Left lung (tissue), 10 donors: Measurements from ENCODE around the gene GARIN5A. TPM values are rescaled to one million over a fixed set of nuclear protein-coding genes. Genes with fewer than 3 reads are reported as not detected.
A peak's percentile ranks its signal among the peaks of the same experiment; 100 is the strongest.
"Not testable (repeated sequence)": the region's sequence is repeated elsewhere in the genome, so short reads cannot be mapped to it uniquely, and the experiment has no call there.

ENCODE experiments used
- ATAC-seq: fragments of 200-7000 bp; cut with Tn5 transposase; one replicate; pipeline ENCODE4 v1.9.1; 2020; ENCODE audit warnings: moderate library complexity
- DNase-seq, 4 donors: peaks; one replicate each; pipeline ENCODE4 v3.0.0-alpha.2; 2013 to 2020
- H3K27ac ChIP-seq, 2 donors: fragments of 200-600 bp; sonication (generic) in 1 of 2; one replicate each; pipeline versions ENCODE4 v1.5.0 to v1.8.0; 2020 to 2021
- H3K27me3 ChIP-seq, 2 donors: fragments of 200-600 bp; sonication (generic) in 1 of 2; one replicate each; pipeline versions ENCODE4 v1.5.0 to v1.8.0; 2020 to 2021
- H3K36me3 ChIP-seq, 2 donors: fragments of 200-600 bp; sonication (generic) in 1 of 2; one replicate each; pipeline versions ENCODE4 v1.5.0 to v1.8.0; 2020 to 2021
- H3K4me1 ChIP-seq, 2 donors: fragments of 200-600 bp; one replicate each; pipeline ENCODE4 v1.8.0; 2021
- H3K4me3 ChIP-seq, 2 donors: fragments of 200-600 bp; sonication (generic) in 1 of 2; one replicate each; pipeline versions ENCODE4 v1.5.0 to v1.8.0; 2020 to 2021; ENCODE audit warnings: mild to moderate bottlenecking in 1 of 2
- H3K9me3 ChIP-seq, 2 donors: fragments of 200-600 bp; sonication (generic) in 1 of 2; one replicate each; pipeline versions ENCODE4 v1.5.0 to v1.8.0; 2020 to 2021
- CTCF ChIP-seq, 2 donors: fragments of 200-600 bp; sonication (generic) in 1 of 2; IDR thresholded peaks; one replicate each; pipeline versions ENCODE4 v1.5.0 to v1.8.0; 2021; ENCODE audit warnings: antibody characterized with exemption in 2 of 2
- intact Hi-C, 2 donors: fragments of 100-400 bp; cut with DNase I; formaldehyde crosslinking; loops; one replicate each; pipeline versions ENCODE4 v1.11.2 to v1.14.2; 2022
- polyA plus RNA-seq, 6 donors: library from polyadenylated mRNA; unstranded; fragments of 120-200 nt; gene quantifications; one replicate each; pipeline ENCODE4 v1.2.1, GENCODE V29; 2013; ENCODE audit not compliant: insufficient read length in 6 of 6
- total RNA-seq, 2 donors: library from RNA; stranded (reverse); fragmentation: NEBNext Ultra II Directional; extraction: Animal tissue kit (Norgen Biotek cat#: 25700); gene quantifications; one replicate each; pipeline ENCODE4 v1.2.1, GENCODE V29; 2021
- donor health status: DM: no; HTN: yes; CAD: no.
- donor health status: DM: no; HTN: no; CAD: no.

The GARIN5A gene
- total and polyA plus RNA-seq, 8 donors = 2.6 to 5.4 (median 3.9) TPM

DNA sequence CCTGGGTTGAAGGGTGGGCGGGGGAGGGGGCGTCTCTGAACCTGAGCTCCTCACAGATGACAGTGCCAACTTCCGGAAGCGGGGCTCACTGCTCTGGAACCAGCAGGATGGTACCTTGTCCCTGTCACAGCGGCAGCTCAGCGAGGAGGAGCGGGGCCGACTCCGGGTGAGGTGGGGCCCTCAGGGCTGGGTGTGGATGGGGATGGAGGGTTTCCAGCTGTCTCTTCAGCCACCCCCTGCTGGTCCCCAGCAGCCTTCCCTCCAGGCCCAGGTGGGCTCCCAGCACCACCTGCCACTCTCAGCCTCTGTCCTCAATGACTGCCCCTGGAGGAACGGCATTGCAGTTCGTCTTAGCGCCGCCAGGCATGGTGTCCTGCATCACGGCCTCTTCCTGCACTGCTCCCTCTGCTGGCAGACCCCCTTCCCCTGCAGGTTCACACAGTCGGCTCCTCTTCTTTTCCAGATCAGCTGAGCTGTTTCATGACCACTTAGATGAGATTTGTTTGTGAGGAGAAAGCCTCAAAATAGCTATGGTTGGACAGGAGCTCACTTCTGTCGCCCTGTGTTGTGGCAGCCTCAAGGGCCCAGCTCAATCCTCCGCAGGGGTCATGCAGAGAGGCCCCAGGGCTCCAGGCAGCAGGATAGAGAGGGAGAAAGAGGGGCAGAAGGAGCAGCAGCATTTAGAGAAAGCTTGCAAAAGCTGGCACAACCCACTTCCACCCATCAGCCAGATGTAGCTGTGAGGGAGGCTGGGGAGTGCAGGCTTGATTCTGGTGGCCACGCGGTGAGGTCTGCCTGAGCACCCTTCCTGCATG, 2.5 kb upstream of the GARIN5A start:
- Histone ChIP-seq H3K36me3 (peaks cover 0 to 60% of the 10 kb centered on the region in 2 donors), H3K4me3 (no peak overlapping the region), H3K4me1 (peaks cover 9 to 18% of the 10 kb centered on the region in 2 donors), H3K27me3 (no peaks in the 10 kb centered on the region), H3K9me3 (no peaks in the 10 kb centered on the region), H3K27ac (no peak overlapping the region)
- ATAC-seq (no peak), DNase-seq (peak in 1 of 4 donors; percentile 56)
- intact Hi-C loops = no loop called here
- peak in 1 of 2 donors; percentile 24 for TF ChIP-seq CTCF (IDR thresholded peaks at IDR 0.05)

DNA sequence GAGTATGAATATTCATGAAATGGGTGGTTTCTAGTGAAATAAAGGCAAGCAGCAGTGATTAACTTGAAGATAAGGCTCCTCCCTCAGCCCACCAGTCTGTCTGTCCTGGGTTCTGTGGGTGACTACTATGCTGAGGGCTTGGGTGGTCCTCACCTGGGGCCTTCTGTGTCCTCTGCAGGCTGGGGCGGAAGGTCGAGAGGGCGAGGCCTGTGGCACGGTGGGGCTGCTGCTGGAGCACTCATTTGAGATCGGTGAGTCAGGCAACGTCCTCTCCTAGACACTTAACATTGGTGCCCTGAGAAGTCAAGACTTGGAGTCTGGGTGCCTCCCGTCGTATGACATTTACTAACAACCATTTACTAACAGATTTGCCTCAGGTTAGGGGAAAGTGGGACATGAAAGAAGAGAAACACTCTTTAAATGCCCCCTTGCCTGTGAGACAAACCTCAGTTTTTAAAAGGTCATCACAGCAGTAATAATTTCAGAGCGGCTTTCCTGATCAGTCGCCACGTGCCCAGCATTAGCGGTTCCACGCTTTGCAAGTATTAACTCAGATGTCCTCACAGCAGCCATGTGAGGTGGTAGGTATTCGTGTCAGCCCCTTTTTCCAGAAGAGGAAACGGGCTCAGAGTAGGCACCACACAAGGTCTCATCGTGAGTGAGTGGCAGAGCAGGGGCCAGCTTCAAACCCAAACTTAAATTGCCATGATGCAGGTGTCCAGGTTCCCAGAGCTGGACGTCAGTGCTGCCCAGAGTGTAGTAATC, 1.3 kb upstream of the GARIN5A start:
- peak in 1 of 4 donors; percentile 40 for DNase-seq
- intact Hi-C loops = no loop called here

DNA sequence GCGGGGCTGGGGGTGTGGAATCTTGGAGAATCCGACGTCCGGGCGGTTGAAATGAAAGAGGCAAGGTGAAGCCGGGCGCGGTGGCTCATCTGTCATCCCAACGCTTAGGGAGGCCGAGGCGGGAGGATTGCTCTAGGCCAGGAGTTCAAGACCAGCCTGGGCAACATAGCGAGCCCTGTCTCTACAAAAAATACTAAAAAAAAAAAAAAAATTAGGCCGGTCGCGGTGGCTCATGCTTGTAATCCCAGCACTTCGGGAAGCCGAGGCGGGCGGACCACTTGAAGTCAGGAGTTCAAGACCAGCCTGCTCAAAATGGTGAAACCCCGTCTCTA, 225 bp upstream of the GARIN5A start:
- intact Hi-C loops = no loop called here
- TF ChIP-seq CTCF (IDR thresholded peaks at IDR 0.05) = no peak
- ATAC-seq (no peak), DNase-seq (peak in 1 of 4 donors; percentile 89)
- Histone ChIP-seq H3K4me3 (peak overlapping the region; percentile 91 to 98), H3K4me1 (peaks cover 9 to 18% of the 10 kb centered on the region in 2 donors), H3K9me3 (no peaks in the 10 kb centered on the region), H3K36me3 (peaks cover 0 to 38% of the 10 kb centered on the region in 2 donors), H3K27me3 (no peaks in the 10 kb centered on the region), H3K27ac (peak overlapping the region in 1 of 2 donors; percentile 82)

More for the DNA sequence above, 1.3 kb upstream of the GARIN5A start:
- TF ChIP-seq CTCF (IDR thresholded peaks at IDR 0.05) = no peak
- peaks cover 0 to 48% of the 10 kb centered on the region in 2 donors for H3K36me3 ChIP-seq
- no peaks in the 10 kb centered on the region for H3K27me3 ChIP-seq
- no peak for ATAC-seq
- no peak overlapping the region for H3K27ac ChIP-seq
- no peaks in the 10 kb centered on the region for H3K9me3 ChIP-seq
- H3K4me3 ChIP-seq = no peak overlapping the region
- peaks cover 9 to 18% of the 10 kb centered on the region in 2 donors for H3K4me1 ChIP-seq

DNA sequence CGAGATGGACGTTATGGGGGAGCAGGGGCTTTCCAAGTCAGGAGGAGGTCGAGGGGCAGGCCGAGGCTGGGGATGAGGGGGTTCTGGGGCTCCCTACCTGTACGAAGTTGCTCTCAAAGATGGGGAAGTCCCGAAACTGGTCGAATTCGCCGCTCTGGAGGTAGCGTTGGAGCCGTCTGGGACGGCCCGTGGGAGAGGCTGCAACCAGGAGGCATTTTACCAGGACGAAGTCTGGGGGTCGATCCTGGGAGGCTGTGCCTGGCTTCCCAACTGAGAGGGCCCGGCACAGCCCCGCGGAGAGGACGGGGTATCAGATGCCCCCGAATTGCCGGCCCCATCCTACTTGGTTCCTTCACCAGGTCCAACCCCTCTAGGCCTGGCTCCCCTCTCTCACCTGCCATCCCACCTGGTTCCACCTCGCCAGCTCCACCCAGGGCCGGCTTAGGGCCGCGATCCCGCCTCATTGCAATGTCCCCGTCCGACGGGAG, 868 bp downstream of the GARIN5A start:
- H3K27me3 ChIP-seq = no peaks in the 10 kb centered on the region
- no peak for TF ChIP-seq CTCF (IDR thresholded peaks at IDR 0.05)
- H3K27ac ChIP-seq = peak overlapping the region in 1 of 2 donors; percentile 82
- peaks cover 0 to 27% of the 10 kb centered on the region in 2 donors for H3K36me3 ChIP-seq
- ATAC-seq = no peak
- peaks cover 9 to 18% of the 10 kb centered on the region in 2 donors for H3K4me1 ChIP-seq
- H3K9me3 ChIP-seq = no peaks in the 10 kb centered on the region
- peak overlapping the region; percentile 91 to 98 for H3K4me3 ChIP-seq
- no peak for DNase-seq
- intact Hi-C loops = no loop called here

- no peaks in the 10 kb centered on the region for H3K27me3 ChIP-seq
- no peaks in the 10 kb centered on the region for H3K9me3 ChIP-seq
- TF ChIP-seq CTCF (IDR thresholded peaks at IDR 0.05) = no peak
- DNase-seq = peak in 1 of 4 donors; percentile 50
- peaks cover 0 to 20% of the 10 kb centered on the region in 2 donors for H3K36me3 ChIP-seq
- no peak overlapping the region for H3K27ac ChIP-seq
- intact Hi-C loops = no loop called here
- no peak for ATAC-seq
- peaks cover 9 to 18% of the 10 kb centered on the region in 2 donors for H3K4me1 ChIP-seq
- H3K4me3 ChIP-seq = no peak overlapping the region
These were observed 1.5 kb downstream of the GARIN5A start for GRCh38 chr19:50475101-50475568.

- DNase-seq, intact Hi-C loops, H3K9me3 ChIP-seq, H3K27ac ChIP-seq, H3K4me3 ChIP-seq, H3K36me3 ChIP-seq, ATAC-seq, H3K27me3 ChIP-seq: not testable (repeated sequence)
- H3K4me1 ChIP-seq = peaks cover 9 to 16% of the 10 kb centered on the region in 2 donors
These were observed 3.3 kb downstream of the GARIN5A start for GRCh38 chr19:50473336-50473735.
